GM19468 (cell line): Measurements from ENCODE around the gene BRICD5.

Experiments used
- ATAC-seq: cut with Tn5 transposase; IDR thresholded peaks from one replicate; pipeline ENCODE4 v1.9.1; 2021; ENCODE audit warnings: mild to moderate bottlenecking, moderate library complexity, moderate number of reproducible peaks; ENCODE audit not compliant: unreplicated experiment; ENCODE audit errors: extremely low read depth

Gene BRICD5

GRCh38 chr16:2238150-2238837 is 27.6 kb upstream of the BRICD5 start:
- ATAC-seq, result no peak

GRCh38 chr16:2237493-2238149 is 27.0 kb upstream of the BRICD5 start:
- no peak for ATAC-seq

- ATAC-seq, result no peak
Measured at GRCh38 chr16:2237102-2237482, 26.4 kb upstream of the BRICD5 start.

GRCh38 chr16:2236337-2237101 is 25.9 kb upstream of the BRICD5 start, which contains the start of gene DNASE1L2:
TSS of gene DNASE1L2 (plus strand) at chr16:2236444. CDS start at chr16:2236817, 373 bp downstream.
- no peak for ATAC-seq

- no peak for ATAC-seq
Measured at GRCh38 chr16:2235695-2236336, 25.2 kb upstream of the BRICD5 start.

- no peak for ATAC-seq
Measured at GRCh38 chr16:2235234-2235651, 24.6 kb upstream of the BRICD5 start.

GRCh38 chr16:2234813-2235170 is 24.1 kb upstream of the BRICD5 start:
- no peak for ATAC-seq

- no peak for ATAC-seq
Measured at GRCh38 chr16:2233872-2234812, 23.5 kb upstream of the BRICD5 start.

- no peak for ATAC-seq
Measured at GRCh38 chr16:2233046-2233775, 22.5 kb upstream of the BRICD5 start.

GRCh38 chr16:2232094-2232990 is 21.7 kb upstream of the BRICD5 start:
- ATAC-seq, result no peak

- ATAC-seq, result no peak
Measured at GRCh38 chr16:2231016-2231931, 20.6 kb upstream of the BRICD5 start.

- ATAC-seq, result no peak
Measured at GRCh38 chr16:2230376-2230775, 19.7 kb upstream of the BRICD5 start.

- no peak for ATAC-seq
Measured at GRCh38 chr16:2229632-2230250, 19.1 kb upstream of the BRICD5 start.

GRCh38 chr16:2229091-2229490 is 18.4 kb upstream of the BRICD5 start:
- ATAC-seq, result no peak

- no peak for ATAC-seq
Measured at GRCh38 chr16:2228161-2228824, 17.6 kb upstream of the BRICD5 start.

GRCh38 chr16:2226918-2227317 is 16.3 kb upstream of the BRICD5 start:
- ATAC-seq, result no peak
